ACHN (cell line): ENCODE results near the gene PRELP.

Source experiments
- DNase-seq: peaks from one replicate; pipeline ENCODE4 v3.0.0-alpha.2; 2015
- in situ Hi-C: cut with HindIII; loops from 2 replicates; pipeline ENCODE4 v1.10.0; 2017; ENCODE audit warnings: low sequenced_read_pairs, low pct_ligation_motif_present, low pct_unique_long_range_greater_than_20kb

Gene PRELP

DNA sequence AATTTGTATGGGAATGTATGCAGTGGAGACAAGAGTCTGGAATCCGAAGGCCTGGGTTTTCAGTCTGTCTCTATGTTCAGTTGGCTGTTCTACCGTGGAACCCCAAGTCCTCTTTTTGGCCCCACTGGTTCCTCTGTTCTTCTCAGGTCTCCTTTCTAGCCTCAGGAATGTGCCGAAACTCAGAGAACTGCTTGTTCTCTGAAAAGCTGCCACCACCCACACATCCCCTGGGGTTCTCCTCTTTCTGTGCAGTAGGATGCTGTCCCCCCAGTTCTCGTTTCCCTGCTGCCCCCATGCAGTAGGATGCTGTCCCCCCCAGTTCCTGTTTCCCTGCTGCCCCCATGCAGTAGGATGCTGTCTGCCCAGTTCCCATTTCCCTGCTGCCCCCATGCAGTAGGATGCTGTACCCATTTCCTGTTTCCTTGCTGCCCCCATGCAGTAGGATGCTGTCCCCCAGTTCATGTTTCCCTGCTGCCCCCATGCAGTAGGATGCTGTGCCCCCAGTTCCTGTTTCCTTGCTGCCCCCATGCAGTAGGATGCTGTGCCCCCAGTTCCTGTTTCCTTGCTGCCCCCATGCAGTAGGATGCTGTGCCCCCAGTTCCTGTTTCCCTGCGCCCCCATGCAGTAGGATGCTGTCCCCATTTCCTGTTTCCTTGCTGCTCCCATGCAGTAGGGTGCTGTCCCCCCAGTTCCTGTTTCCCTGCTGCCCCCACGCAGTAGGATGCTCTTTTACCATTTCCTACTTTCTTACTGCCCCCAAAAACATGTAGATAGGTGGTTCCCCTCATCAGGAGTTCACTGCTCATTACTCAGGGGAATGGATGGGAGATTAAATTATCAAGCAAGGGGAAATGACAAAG is 53.6 kb downstream of the PRELP start:
- no peak for DNase-seq
- in situ Hi-C loops = no loop called here

DNA sequence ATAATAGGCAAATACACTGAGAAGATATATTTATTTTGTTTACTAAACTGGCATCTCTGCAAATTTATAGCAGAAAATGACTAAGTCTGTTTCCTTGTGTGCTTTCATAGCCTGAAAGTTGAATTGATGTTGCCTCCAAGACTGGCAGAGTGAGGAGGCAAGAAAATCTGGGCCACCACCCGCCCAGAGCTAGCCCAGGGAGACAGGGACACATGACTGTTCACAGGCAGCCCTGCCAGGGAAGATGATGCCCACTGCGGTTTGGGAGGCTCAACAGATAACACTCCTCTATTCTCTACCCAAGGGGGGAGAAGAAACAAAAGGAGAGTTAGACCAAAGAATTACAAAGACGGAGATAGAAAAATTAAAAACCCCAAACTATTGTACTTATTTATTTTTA is 55.5 kb downstream of the PRELP start:
- in situ Hi-C loops = no loop called here
- no peak for DNase-seq

DNA sequence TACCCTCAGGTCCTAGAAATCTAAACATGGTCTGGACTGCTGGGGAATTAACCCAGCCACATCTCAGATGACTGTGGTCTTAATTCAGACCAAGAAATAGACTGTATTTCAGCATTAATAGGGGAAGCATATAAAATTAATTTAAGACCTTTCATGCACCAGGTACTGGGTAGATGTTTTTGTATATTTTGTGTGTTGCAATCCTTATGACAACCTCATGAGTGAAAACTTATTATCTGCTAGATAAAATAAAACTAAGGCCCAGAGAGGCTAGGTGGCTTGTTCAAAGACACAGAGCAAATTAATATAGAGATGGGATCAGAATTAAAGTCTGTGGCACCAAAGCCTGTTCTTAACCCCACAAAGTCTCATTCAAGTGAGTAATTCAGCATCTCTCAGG is 58.4 kb downstream of the PRELP start:
- in situ Hi-C loops = no loop called here
- no peak for DNase-seq

DNA sequence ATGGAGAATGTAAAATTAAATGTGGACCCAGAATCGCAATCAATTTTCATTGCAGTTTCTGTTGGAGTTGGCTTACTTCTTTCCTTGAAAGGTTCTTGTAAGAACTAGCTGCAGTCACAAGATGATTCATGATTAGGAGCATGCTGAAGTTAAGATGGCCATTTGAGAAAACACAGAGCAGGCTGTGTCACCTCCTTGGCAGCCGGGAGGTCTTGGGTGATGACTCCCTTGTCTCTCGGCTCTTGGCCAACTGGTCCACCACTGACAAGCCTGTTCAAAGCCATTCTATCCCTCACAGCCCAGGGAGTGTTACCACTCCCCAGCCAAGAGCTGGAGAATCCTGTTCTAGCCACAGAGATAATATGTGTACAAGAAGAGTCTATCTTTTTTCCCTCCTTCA is 58.9 kb downstream of the PRELP start:
- DNase-seq = peak; percentile 50
- in situ Hi-C loops = no loop called here

DNA sequence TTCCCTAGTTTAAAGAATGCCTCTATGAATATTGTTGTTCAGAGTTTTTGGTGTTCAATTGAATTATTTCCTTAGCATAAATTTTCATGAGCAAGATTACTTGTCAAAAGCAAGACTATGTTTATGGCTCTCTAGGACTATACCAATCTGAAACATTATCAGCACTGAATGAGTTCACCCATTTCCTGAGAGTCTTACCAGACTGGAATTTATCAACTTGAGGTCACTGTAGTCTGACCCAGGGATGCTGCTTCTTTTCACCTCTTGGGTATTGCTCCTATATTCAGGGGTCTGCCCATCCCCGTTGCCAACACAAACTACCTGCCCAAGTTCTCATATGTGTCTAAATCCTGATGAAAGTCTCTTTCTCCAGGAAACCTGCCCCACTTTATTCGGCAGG is 61.0 kb downstream of the PRELP start:
- DNase-seq = no peak
- in situ Hi-C loops = no loop called here

DNA sequence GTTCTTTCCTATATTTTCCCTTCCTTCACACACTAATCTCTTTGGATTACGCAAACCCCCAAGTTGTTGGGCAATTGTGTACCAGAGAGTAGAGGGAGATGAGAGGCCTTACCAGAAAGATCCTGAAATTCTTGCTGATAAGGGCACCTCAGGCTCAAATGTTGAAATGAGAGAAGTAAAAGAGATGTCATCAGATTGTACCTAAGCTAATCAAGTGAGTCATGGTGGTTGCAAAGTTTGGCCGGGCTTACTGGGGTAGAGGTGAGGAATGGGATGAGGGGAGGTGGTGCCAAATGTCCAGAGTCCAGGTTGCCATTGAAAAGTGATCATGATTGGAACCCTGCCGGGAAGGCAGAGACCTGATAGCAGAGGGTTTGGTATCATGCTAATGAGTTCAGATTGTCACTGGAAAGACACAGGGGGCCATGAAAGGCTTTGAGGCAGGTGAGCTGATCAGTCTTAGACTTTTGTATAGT is 61.4 kb downstream of the PRELP start:
- in situ Hi-C loops = no loop called here

DNA sequence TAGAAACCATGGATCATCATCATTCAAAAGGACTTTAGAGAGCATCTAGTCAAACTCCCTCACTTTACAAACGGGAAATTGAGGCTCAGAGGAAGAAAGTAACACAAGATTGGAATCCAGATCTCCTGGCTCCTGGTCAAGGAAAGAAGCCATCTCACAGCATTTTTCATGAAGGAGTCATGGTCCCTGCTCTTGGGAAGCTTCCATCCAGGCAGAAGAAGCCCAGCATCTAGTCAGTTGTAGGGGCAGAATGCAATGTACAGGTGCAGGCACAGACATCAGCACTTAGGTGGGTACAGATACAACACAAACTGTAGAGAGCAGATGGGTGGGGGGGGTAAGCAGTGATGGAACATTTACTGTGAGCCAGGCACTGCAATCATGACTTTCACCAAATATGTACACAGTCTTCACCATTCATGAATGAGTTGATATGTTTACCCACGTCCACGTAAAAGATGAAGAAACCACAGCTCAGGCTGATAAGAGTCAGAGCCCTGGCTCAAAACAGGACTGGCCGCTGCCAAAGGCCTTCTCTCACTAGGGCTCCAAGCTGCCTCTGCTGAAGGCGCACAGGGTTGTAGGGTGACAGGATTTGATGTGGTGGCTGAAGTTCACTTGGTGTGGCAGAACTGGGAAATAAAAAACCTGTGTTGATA is 62.3 kb downstream of the PRELP start:
- DNase-seq = no peak
- in situ Hi-C loops = no loop called here

More for the DNA sequence above, 61.4 kb downstream of the PRELP start:
- DNase-seq = no peak

DNA sequence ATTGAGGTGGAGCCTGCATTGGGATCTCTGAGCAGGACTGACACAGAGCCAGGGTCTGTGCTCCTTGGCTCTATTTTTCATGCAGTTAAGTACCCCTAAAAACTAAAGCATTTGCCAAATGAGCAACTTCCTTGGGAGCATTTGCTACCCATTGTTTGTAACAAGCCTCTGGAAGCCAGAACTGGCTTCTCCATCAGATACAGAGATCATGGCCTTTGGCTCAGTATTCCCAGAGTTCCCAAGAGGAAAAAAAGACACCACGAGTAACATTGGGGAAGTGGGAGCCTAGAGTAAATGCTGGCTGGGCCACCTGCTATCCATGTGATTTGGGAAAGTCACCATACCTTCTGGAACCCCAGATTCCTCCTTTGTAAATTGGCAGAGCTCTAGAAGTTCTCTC is 63.1 kb downstream of the PRELP start:
- DNase-seq = no peak
- in situ Hi-C loops = no loop called here

DNA sequence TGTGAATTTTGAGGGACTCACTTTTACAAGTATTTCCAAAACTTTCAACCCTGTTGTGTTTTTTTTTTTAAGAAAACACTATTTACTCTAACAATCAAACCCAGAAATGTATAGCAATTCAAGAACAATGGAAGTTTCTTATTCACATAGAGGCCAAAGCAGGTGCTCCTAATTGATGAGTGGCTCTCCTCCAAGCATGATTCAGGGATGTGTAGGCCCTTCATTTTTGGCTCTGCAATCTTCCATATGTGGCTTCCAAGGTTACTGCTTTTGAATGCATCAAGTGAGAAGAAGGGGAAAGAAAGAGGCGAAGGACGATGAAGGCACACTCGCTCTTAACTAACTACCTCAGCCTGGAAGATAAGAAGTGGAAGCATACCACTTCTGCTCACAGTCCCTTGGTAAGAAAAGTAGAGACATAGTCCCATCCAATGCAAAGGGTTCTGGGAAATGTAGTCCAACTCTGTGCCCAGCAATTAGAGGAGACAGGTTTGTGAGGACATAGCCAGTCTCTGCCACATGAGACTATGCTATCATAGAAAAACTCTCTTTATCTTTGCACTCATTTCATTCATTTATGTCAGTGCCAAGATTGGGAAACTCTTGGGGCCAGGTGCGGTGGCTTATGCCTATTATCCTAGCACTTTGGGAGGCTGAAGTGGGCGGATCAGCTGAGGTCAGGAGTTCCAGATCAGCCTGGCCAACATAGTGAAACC is 64.4 kb downstream of the PRELP start:
- in situ Hi-C loops = no loop called here
- DNase-seq = no peak
